Adrenal gland (tissue), 12 donors: ENCODE data around the gene CEL. TPM values are rescaled to one million over a fixed set of nuclear protein-coding genes. Genes with fewer than 3 reads are reported as not detected.
A peak's percentile ranks its signal among the peaks of the same experiment; 100 is the strongest.
"Not testable (repeated sequence)": the region's sequence is repeated elsewhere in the genome, so short reads cannot be mapped to it uniquely, and the experiment has no call there.

Experiments used
- DNase-seq, 7 donors: peaks; one replicate each; pipeline ENCODE4 v3.0.0-alpha.2; 2019 to 2020
- H3K27ac ChIP-seq, 5 donors: fragments of 200-600 bp; sonication (generic) in 4 of 5; 1 replicate in 3 of 5; 2 replicates in 2 of 5; pipeline versions ENCODE4 v1.5.1 to v1.8.0; 2016 to 2020; ENCODE audit warnings: mild to moderate bottlenecking in 1 of 5
- H3K27me3 ChIP-seq: fragments of 200-600 bp; 2 replicates; pipeline ENCODE4 v1.8.0; 2021
- H3K36me3 ChIP-seq, 2 donors: fragments of 200-600 bp; replicated peaks in 1 of 2; 1 replicate in 1 of 2; 2 replicates in 1 of 2; pipeline versions ENCODE4 v1.5.1 to v1.8.0; 2018 to 2022
- H3K4me1 ChIP-seq, 2 donors: fragments of 200-600 bp; replicated peaks in 1 of 2; 1 replicate in 1 of 2; 2 replicates in 1 of 2; pipeline versions ENCODE4 v1.5.1 to v1.8.0; 2018 to 2021
- H3K4me3 ChIP-seq, 4 donors: fragments of 200-600 bp; sonication (generic) in 3 of 4; one replicate each; pipeline ENCODE4 v1.5.1; 2016 to 2018
- H3K9me3 ChIP-seq, 3 donors: fragments of 200-600 bp; sonication (generic) in 1 of 3; replicated peaks in 1 of 3; 1 replicate in 2 of 3; 2 replicates in 1 of 3; pipeline versions ENCODE4 v1.5.1 to v1.8.0; 2016 to 2021
- POLR2A ChIP-seq, 2 donors: fragments of 450-650 bp; IDR thresholded peaks; one replicate each; pipeline ENCODE4 v1.6.1; 2017; ENCODE audit warnings: antibody characterized with exemption in 2 of 2, mild to moderate bottlenecking in 2 of 2, moderate library complexity in 1 of 2
- WGBS, 4 donors: extraction: QIAGEN DNeasy Blood & Tissue Kit in 2 of 4; methylation state at CpG; one replicate each; pipeline versions ENCODE4 v1.1.5 to v1.1.7; 2013 to 2017; 5-methylcytosine and 5-hydroxymethylcytosine counted together
- intact Hi-C, 2 donors: fragments of 100-400 bp; cut with DNase I; formaldehyde crosslinking; loops; one replicate each; pipeline versions ENCODE4 v1.14.1 to v1.15.0; 2022 to 2023
- polyA plus RNA-seq, 3 donors: library from polyadenylated mRNA; stranded (reverse); fragments of 200-250 nt in 2 of 3; fragments of 350-450 nt in 1 of 3; fragmentation: Illumina TruSeq in 1 of 3; extraction: RNeasy Lipid Tissue Mini Kit (QIAGEN cat#74804) in 1 of 3; gene quantifications; one replicate each; pipeline ENCODE4 v1.2.3, GENCODE V29; 2013 to 2014
- total RNA-seq, 9 donors: library from RNA; depleted of rRNA in 4 of 9; stranded (reverse); fragments of >200 nt in 4 of 9; fragments of 120-200 nt in 1 of 9; fragmentation: NEBNext Ultra II Directional in 1 of 9; extraction: Animal tissue kit (Norgen Biotek cat#: 25700) in 1 of 9; gene quantifications; one replicate each; pipeline versions ENCODE4 v1.1.0 to v1.2.4, GENCODE V29; 2013 to 2023
- TF ChIP-seq, protein P1 (sequence below), 6 experiments: fragments of 450-650 bp in 4 of 6; fragments of 200-600 bp in 2 of 6; sonication (generic) in 1 of 6; IDR thresholded peaks; 1 replicate in 5 of 6; 2 replicates in 1 of 6; pipeline versions ENCODE4 v1.5.1 to v1.8.0; 2016 to 2021; ENCODE audit warnings: antibody characterized with exemption in 6 of 6, mild to moderate bottlenecking in 2 of 6, moderate library complexity in 1 of 6
- donor health status: healthy with polysubstance abuse.
- donor health status: Bipolar disorder and iron deficiency.
- donor health status: DM: yes; HTN: yes; CAD: no.
- donor health status: DM: no; HTN: no; CAD: no.
- donor health status: DM: no; HTN: no; CAD: no.
- donor health status: DM: yes; HTN: yes; CAD: no.

The CEL gene
- total and polyA plus RNA-seq, 12 donors = 0.27 to 6.1 (median 2.1) TPM; not detected in 1

DNA sequence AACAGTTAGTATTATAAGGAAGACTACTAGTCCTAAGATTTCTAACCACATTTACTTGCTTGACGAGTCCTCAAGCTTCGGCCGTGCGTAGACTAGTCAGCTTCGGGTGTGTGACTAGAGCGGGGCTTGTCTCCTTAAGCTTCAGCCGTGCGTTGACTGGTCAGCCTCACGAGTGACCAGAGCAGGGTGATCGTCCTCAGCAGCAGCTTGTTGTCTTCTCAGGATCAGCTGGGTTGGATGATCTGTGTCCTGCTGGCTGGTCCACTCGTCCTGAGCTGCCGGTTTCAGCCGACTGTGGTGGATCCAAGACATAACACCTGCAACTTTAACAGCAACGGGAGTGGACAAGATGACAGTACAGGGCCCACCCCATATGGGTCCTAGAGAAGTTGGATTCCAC is 16.7 kb downstream of the CEL start:
- H3K4me1 ChIP-seq = peaks cover 13 to 20% of the 10 kb centered on the region in 2 donors
- WGBS, 4 donors = 87 to 95% (median 92%) methylated on average over 10 to 14 of the region's 14 CpGs
- intact Hi-C loops = no loop called here
- TF ChIP-seq POLR2A (IDR thresholded peaks at IDR 0.05) = no peak
- TF ChIP-seq, protein P1, sequence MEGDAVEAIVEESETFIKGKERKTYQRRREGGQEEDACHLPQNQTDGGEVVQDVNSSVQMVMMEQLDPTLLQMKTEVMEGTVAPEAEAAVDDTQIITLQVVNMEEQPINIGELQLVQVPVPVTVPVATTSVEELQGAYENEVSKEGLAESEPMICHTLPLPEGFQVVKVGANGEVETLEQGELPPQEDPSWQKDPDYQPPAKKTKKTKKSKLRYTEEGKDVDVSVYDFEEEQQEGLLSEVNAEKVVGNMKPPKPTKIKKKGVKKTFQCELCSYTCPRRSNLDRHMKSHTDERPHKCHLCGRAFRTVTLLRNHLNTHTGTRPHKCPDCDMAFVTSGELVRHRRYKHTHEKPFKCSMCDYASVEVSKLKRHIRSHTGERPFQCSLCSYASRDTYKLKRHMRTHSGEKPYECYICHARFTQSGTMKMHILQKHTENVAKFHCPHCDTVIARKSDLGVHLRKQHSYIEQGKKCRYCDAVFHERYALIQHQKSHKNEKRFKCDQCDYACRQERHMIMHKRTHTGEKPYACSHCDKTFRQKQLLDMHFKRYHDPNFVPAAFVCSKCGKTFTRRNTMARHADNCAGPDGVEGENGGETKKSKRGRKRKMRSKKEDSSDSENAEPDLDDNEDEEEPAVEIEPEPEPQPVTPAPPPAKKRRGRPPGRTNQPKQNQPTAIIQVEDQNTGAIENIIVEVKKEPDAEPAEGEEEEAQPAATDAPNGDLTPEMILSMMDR (IDR thresholded peaks at IDR 0.05) = no peak
- no peaks in the 10 kb centered on the region for H3K36me3 ChIP-seq
- H3K9me3 ChIP-seq = no peaks in the 10 kb centered on the region
- no peak overlapping the region for H3K27ac ChIP-seq
- H3K4me3 ChIP-seq = no peak overlapping the region
- DNase-seq = no peak
- no peaks in the 10 kb centered on the region for H3K27me3 ChIP-seq

DNA sequence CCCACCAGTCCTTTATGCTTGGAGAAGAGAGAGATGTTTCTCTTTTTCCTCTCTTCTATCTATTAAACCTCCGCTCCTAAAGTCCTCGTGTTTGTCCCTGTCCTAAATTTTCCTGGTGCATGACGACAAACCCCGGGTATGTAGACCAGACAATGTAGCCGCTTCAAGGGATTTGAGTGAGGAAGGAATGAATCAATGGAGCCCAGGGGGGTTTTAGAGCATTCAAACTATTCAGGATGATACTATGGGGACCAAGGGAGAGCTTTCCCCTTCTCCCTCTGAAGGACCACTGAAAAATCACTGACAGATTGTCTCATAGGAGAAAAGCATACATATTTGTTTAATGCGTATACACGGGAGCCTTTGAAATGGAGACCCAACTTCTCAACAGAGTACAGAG is 18.4 kb downstream of the CEL start:
- intact Hi-C loops = no loop called here
- Histone ChIP-seq H3K4me3 (no peak overlapping the region), H3K4me1 (peaks cover 13 to 20% of the 10 kb centered on the region in 2 donors), H3K9me3 (no peaks in the 10 kb centered on the region), H3K36me3 (no peaks in the 10 kb centered on the region), H3K27ac (no peak overlapping the region), H3K27me3 (no peaks in the 10 kb centered on the region)
- no peak for DNase-seq
- 72 to 93% (median 85%) methylated on average over 7 of the region's 7 CpGs for WGBS, 4 donors
- TF ChIP-seq POLR2A (IDR thresholded peaks at IDR 0.05) = no peak
- TF ChIP-seq, protein P1 (IDR thresholded peaks at IDR 0.05) = no peak

DNA sequence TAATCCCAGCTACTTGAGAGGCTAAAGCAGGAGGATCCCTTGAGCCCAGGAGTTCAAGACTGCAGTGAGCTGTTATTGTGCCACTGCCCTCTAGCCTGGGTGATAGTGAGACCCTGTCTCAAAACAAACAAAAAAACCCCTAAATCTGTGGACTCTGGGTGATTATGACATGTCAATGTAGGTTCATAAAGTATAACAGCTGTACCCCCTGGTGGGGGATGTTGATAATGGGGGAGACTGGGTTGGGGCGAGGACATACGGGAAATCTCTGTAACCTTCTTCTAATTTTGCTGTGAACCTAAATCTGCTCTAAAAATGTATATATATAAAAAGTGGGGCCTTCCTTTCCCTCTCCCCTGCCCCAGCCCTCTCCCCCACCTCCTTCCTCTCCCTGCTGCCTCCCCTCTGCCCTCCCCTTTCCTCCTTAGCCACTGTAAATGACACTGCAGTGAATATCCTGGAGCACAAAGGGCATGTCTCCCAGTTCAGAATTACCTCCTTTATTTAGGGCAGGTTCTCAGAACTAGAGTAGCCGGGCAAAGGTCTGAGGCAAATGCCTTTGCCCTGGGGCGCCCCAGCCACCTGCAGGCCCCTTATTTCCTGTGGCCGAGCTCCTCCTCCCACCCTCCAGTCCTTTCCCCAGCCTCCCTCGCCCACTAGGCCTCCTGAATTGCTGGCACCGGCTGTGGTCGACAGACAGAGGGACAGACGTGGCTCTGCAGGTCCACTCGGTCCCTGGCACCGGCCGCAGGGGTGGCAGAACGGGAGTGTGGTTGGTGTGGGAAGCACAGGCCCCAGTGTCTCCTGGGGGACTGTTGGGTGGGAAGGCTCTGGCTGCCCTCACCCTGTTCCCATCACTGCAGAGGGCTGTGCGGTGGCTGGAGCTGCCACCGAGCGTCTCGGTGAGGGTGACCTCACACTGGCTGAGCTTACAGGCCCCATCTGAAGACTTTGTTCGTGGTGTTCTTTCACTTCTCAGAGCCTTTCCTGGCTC is 19.3 kb downstream of the CEL start:
- H3K27ac ChIP-seq, H3K27me3 ChIP-seq, intact Hi-C loops: not testable (repeated sequence)

DNA sequence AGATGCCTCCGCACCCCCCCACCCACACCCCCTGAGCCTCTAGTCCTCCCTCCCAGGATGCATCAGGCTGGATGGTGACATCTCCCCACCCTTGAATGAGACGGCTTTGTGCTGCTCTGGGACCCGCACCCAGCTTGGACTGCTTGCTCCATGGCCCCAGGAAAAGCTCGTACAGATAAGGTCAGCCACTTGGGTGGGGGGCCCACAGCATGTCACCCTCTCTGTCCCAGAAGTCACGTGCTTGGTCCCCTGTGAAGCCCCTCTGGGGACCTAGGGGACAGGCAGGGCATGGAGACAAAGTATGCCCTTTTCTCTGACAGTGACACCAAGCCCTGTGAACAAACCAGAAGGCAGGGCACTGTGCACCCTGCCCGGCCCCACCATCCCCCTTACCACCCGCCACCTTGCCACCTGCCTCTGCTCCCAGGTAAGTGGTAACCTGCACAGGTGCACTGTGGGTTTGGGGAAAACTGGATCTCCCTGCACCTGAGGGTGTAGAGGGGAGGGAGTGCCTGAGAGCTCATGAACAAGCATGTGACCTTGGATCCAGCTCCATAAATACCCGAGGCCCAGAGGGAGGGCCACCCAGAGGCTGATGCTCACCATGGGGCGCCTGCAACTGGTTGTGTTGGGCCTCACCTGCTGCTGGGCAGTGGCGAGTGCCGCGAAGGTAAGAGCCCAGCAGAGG is 20.3 kb downstream of the CEL start:
- intact Hi-C loops, DNase-seq, H3K27ac ChIP-seq, H3K4me1 ChIP-seq, H3K9me3 ChIP-seq, H3K27me3 ChIP-seq, H3K4me3 ChIP-seq, H3K36me3 ChIP-seq: not testable (repeated sequence)
- 84 to 89% (median 87%) methylated on average over 5 of the region's 12 CpGs; no CpG with 5 or more reads in 1 of the 4 donors for WGBS, 4 donors

More for the DNA sequence above, 19.3 kb downstream of the CEL start:
- H3K4me3 ChIP-seq, H3K36me3 ChIP-seq, H3K9me3 ChIP-seq, DNase-seq: not testable (repeated sequence)
- WGBS, 4 donors = 78 to 90% (median 87%) methylated on average over 4 to 10 of the region's 18 CpGs
- H3K4me1 ChIP-seq = peaks cover 9 to 11% of the 10 kb centered on the region in 2 donors

DNA sequence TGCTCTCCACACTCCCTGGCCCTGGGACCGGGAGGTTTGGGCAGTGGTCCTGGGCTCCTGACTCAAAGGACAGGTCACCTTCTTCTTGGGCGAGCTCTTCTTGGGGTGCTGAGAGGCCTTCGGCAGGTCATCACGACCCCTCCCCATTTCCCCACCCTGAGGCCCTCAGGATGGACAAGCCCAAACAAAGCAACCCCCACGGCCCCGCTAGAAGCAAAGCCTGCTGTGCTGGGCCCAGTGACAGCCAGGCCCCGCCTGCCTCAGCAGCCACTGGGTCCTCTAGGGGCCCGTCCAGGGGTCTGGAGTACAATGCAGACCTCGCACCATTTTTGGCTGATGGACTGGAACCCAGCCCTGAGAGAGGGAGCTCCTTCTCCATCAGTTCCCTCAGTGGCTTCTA is 21.9 kb downstream of the CEL start:
- H3K27me3 ChIP-seq, H3K4me1 ChIP-seq, H3K9me3 ChIP-seq, H3K4me3 ChIP-seq, intact Hi-C loops, H3K27ac ChIP-seq, H3K36me3 ChIP-seq: not testable (repeated sequence)
- peak in 1 of 7 donors; percentile 3 for DNase-seq
- 79 to 84% (median 82%) methylated on average over 3 to 8 of the region's 9 CpGs; no CpG with 5 or more reads in 1 of the 4 donors for WGBS, 4 donors

DNA sequence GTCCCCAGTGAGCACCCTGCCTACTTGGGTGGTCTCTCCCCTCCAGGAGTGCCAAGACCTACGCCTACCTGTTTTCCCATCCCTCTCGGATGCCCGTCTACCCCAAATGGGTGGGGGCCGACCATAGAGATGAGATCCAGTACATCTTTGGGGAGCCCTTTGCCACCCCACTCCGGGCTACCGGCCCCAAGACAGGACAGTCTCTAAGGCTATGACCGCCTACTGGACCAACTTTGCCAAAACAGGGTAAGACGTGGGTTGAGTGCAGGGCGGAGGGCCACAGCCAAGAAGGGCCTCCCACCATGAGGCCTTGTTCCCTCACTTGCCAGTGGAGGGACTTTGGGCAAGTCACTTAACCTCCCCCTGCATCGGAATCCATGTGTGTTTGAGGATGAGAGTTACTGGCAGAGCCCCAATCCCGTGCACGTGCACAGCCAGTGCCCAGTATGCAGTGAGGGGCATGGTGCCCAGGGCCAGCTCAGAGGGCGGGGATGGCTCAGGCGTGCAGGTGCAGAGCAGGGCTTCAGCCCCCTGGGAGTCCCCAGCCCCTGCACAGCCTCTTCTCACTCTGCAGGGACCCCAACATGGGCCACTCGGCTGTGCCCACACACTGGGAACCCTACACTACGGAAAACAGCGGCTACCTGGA is 24.6 kb downstream of the CEL start:
- not testable (repeated sequence) for DNase-seq

More for the DNA sequence above, 24.6 kb downstream of the CEL start:
- H3K36me3 ChIP-seq, H3K27me3 ChIP-seq, H3K4me3 ChIP-seq, H3K9me3 ChIP-seq, intact Hi-C loops, H3K4me1 ChIP-seq, H3K27ac ChIP-seq: not testable (repeated sequence)
- 86 to 95% (median 90%) methylated on average over 2 to 16 of the region's 17 CpGs for WGBS, 4 donors
